G401 (cell line): Measurements from ENCODE around the gene FUT8. TPM values are rescaled to one million over a fixed set of nuclear protein-coding genes. Genes with fewer than 3 reads are reported as not detected.

Experiments used
- DNase-seq: peaks from one replicate; pipeline ENCODE4 v3.0.0-alpha.2; 2015; ENCODE audit warnings: low spot score
- in situ Hi-C: cut with HindIII; loops from 2 replicates; pipeline ENCODE4 v1.10.0; 2016; ENCODE audit warnings: low sequenced_read_pairs, mixed read lengths
- total RNA-seq: library from RNA; depleted of rRNA; stranded (reverse); fragments of >200 nt; shearing (Covaris generic); gene quantifications from 2 replicates; pipeline ENCODE4 v1.2.3, GENCODE V29; 2014

The FUT8 gene
- total RNA-seq, 1 experiment from 2014 or later = 43.1 TPM

DNA sequence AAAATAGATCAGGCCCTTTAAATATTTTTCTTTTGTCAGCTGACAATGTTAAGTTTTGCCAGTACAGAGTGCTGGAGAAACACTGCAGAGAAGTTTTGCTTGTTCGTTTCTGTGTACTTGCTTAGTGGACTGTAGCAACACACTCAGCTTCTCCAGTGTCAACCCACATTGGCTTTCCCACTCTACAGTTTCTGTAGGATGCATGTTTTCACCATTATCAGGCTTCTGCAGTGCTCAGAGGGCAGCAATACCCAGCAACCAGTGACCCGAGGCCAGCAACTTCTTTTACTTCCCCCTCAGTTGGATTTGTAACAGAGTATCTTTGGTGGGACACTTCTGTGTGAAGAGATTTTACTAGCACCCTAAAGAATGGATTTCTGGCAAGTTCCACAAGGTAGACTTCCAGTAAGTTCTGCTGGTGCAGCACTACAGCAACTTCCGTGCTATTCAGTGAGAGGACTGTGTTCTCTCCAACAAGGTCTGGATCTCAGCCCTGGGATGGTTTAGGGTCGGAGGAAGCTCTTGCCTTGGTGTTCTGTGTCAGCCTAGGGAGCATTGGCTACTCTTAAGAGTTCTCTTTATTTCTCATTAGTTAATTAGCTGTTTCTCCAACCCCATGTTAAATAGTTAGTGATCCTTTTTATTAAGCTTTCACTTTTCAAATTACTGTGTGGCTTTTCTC, 70.4 kb downstream of the FUT8 start:
- in situ Hi-C loops = no loop called here
- no peak for DNase-seq

DNA sequence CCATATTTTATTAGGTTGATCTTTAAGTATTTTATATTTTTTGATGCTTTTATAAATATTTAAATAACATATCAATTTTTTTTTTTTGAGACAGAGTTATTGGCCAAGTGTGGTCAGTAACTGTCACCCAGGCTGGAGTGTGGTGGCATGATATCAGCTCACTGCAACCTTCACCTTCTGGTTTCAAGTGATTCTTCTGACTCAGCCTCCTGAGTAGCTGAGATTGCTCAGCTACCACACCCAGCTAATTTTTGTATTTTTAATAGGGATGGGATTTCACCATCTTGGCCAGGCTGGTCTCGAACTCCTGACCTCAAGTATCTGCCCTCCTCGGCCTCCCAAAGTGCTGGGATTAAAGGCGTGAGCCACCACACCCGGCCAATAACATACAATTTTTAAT, 71.1 kb downstream of the FUT8 start:
- in situ Hi-C loops = no loop called here
- DNase-seq = no peak

DNA sequence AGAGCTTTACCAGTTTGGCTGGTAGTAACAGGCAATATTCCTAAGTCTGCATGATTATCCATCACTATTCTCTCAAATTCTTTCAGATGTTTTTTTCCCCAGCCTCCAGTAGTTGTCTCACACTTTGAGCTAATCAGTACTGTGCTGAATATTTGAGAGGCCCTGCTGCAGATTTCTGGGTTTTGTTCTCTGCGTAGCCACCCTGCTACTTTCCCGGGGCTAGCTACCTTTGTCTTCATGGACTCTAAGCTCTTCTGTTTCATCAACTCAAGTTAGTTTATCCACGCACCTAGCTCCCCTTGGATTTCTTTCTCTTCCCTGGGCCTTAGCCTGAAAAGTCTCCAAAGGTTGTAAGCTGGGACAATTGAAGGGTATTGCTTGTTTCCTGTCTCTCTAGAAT, 73.0 kb downstream of the FUT8 start:
- DNase-seq = no peak
- in situ Hi-C loops = no loop called here

DNA sequence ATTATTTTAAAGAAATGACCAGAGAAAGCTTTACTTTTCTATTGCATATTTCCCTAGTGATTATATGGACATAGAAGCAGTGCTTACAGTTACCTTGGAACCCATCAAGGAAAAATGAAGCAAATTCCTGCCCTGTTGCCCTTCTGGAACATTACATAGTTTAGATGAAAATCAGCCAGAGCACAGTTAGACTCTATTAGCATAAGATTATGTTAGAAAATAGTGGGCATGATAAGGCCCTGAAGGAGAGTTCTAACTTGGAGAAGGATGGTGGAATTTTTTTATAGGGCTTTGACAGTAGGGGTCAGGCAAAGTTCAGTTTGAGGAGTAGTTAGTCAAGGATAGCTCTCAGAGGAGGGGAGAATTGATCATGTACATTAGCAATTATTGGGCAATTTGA, 74.3 kb downstream of the FUT8 start:
- DNase-seq = no peak
- in situ Hi-C loops = no loop called here

DNA sequence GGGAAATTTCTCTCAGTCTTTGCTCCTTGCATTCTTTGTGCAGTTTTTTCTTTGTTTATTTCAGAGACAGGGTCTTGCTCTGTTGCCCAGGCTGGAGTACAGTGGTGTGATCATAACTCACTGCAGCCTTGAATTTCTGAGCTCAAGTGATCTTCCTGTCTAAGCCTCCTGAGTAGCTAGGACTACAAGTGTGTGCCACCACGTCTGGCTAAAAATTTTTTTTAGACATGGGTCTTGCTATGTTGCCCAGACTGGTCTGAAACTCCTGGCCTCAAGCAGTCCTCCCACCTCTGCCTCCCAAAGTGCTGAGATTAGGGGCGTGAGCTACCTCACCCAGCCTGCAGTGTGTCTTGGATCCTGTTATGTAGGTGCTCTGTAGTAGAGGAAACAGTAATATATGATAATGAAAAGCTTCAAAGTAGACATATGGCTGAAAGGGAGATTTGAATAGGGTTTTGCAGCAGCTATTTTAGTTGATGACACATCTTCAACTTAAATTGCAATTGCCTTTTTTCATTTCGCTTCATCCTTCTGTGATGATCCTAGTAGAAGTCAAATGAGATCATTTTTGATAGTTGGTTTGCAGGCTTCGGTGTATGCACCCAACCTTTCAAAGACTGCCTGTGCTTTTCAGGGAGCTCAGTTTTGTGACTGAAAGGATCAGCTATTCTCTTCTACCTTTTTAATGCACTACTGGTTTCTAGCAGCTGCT, 75.4 kb downstream of the FUT8 start:
- in situ Hi-C loops = no loop called here
- no peak for DNase-seq

DNA sequence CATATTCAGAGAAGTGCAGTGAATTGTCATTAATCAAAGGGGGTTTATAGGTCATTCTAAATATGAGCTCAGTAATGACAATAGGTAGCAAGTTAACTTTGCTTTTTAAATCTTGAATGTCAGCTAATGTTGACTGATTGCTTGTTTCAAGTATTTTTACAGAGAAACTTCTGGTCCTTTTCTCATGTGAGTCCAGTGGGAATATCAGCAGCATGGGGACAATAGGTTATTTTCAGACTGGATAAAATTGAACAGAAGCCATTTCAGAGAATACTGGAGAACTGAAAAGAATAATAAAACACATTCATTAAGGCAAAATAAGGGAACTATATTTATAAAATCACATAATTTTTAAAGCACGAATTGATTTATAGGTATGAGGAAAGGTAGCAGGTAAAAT, 78.7 kb downstream of the FUT8 start:
- in situ Hi-C loops = no loop called here
- DNase-seq = no peak

DNA sequence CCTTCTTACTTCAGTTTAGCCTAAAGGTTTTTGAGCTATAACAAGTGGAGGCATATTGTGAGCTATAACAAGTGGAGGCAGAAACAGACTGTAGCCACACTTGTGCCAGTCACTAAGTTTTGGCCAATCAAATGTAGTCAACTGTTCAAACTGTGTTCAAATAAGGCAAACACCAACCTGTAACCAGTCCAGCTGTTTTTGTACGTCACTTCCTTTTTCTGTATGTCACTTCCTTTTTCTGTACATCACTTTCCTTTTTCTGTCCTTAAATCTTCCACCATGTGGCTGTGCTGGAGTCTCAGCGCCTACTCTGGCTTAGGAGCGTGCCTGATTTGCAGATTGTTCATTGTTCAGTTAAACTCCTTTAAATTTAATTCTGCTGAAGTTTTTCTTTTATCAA, 79.7 kb downstream of the FUT8 start:
- in situ Hi-C loops = no loop called here
- DNase-seq = no peak

DNA sequence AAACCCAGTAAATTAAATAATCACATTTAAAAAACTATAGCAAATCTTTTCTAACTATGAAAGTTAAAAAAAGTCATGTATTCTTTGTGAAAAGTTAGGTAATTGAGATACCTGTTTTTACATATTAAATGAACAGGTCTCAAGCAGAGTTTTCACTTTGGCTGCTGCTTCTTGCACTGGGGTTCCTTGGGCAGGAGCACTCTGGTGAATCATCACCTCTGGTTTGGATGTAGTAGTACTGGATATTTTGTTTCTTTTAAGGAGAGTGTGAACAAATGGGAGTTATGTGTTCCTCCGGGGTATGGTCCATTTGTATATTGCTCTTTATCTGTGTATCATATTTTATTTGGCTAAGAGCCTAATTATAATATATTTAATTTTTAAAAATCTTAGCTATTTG, 82.7 kb downstream of the FUT8 start:
- in situ Hi-C loops = no loop called here

DNA sequence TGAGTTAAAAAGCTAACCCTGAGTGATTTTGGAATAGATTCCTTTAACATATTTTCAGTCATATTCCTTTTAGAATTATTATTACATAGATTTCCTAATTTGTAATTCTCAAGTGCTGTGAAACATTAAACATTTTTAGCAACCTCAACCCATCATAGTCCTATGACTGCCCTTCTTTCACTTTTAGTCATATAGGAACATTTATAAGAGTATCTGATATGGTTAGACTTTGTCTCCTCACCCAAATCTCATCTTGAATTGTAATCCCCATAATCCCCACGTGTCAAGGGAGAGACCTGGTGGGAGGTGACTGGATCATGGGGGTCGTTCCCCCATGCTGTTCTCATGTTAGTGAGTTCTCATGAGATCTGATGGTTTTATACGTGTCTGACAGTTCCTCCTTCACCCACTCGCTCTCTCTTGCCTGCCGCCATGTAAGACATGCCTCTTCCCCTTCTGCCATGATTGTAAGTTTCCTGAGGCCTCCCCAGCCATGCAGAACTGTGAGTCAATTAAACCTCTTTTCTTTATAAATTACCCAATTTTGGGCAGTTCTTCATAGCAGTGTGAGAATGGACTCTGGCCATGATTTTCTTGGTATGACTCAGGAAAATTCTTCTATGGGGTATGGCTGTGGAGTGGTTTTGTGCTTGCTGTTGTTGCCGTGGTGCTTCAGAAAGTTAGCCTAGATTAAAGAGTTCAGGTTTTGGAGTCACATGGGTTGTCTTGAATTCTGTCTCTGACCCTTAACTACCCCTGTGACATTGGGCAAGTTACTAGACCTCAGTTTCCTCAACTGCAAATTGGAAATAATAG, 83.9 kb downstream of the FUT8 start:
- no peak for DNase-seq
- in situ Hi-C loops = no loop called here

More for the DNA sequence above, 82.7 kb downstream of the FUT8 start:
- no peak for DNase-seq

DNA sequence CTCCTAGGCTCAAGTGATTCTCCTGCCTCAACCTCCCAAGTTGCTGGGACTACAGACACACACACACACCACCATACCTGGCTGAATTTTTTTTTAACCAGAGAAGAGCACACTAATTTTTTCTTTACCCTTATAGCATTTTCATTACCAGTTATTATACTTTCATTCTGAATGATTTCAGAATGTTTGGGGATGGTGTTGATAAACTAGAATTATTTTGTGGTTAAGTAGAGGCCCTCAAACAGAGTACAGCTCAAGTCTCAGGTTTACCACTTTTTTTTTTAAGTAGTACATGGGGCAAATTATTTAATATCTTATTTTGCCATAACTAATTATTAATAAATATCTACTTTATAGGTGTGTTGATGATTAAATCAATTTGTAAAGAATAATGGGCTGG, 86.6 kb downstream of the FUT8 start:
- DNase-seq = no peak
- in situ Hi-C loops = no loop called here

DNA sequence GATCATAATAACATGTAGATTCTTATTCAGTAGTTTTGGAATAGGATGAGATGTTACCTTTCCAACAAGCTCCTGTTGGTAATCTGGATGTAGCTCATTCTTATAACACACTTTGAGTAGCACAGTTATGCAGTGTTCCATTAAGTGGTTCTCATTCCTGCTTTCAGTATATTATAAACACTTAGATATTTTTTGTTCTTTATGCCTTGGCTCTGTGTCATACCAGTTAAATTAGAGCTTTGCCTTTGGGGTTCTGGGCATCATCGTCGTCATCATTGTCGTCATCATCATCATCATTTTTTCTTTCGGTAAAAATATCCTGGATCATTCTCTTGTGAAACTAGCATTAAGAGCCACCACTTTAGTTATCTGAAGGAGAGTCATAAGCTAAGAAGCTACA, 87.5 kb downstream of the FUT8 start:
- in situ Hi-C loops = no loop called here
- DNase-seq = no peak

DNA sequence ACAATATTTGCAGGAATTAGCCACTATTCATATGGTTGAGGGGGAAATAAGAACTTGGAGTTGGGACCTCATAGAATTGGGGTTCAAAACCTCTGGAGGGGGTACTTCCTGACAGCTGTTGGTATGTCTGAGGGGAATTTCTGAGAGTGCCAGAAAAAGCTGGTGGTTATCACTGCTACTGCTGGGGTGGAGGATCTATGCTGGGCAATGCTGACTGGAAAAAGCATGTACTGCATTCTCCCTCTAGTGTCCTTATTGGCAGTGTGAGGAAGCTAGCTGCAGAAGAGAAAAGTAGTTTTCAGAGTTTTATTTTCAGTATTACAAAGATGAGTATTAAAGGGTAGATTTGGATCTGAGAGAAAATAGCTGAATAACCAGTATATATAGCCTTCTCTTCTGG, 88.8 kb downstream of the FUT8 start:
- in situ Hi-C loops = no loop called here
- DNase-seq = no peak

DNA sequence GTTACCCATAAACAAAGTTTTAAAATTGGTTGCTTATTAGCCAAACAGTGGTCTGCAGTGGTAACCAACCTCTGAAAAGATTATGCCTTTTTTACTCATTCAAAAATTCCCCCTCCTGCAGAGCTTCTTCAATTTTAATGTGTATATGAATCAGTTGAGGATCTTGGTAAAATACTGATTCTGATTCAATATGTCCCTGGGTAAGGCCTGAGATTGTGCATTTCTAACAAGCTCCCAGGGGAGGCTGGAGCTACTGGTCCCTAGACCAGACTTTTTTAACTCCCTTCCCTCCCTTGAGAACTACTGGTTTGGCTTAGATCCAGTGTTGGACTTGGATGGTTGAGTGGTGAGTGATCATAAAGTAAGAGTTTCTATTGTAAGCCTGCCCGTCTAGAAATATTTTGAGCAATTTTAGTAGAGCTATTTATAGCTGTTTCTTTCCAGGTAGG, 90.2 kb downstream of the FUT8 start:
- no peak for DNase-seq

DNA sequence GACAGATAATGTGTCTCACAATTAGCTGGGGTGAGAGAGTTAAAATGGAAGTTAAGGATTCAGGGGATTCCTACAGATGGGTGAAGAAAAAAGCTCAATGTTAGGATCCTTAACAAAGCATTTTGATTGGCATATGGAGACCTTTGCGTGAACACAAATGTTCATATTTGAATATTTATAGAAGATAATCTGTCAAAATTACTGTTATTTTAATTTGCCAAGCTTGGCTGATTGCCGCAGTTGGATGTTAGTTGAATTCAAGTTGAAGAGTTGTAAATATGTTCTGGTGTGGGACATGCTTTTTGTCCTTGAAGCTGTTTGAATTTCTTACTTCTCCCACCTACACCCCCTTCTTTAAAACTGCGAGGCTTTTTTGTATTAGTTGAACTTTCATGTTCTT, 91.2 kb downstream of the FUT8 start:
- in situ Hi-C loops = no loop called here
- no peak for DNase-seq

More for the DNA sequence above, 90.2 kb downstream of the FUT8 start:
- in situ Hi-C loops = no loop called here

DNA sequence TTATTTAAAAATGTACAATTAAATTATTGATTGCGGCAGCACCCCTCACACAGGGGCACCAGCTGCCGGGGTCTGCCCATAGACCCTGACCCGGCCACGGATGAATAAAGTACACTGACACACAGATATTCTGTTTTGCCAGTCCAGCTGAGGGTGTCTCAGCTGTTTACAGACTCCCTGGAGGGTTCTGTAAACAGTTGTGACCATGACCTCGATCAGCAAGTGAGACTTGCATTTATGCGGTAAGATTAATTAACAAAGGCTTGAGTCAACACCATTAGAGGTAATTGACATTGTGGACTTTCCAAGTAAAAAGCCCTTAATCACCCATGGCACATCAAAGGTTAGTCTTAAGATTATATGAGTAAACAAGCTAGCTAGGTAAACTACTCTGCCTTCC, 94.3 kb downstream of the FUT8 start:
- no peak for DNase-seq
- in situ Hi-C loops = no loop called here

DNA sequence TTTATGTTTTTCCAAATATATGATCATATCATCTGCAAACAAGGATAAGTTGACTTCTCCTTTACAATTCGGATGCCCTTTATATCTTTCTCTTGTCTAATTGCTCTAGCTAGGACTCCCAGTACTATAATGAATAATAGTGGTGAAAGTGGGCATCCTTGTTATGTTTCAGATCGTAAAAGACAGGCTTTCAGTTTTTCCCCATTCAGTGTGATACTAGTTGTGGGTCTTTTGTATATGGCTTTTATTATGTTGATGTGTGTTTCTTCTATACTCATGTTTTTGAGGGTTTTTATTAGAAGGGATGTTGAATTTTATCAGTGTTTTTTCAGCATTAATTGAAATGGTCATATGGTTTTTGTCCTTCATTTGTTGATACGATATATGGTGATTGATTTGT, 97.3 kb downstream of the FUT8 start:
- in situ Hi-C loops = no loop called here
- no peak for DNase-seq

DNA sequence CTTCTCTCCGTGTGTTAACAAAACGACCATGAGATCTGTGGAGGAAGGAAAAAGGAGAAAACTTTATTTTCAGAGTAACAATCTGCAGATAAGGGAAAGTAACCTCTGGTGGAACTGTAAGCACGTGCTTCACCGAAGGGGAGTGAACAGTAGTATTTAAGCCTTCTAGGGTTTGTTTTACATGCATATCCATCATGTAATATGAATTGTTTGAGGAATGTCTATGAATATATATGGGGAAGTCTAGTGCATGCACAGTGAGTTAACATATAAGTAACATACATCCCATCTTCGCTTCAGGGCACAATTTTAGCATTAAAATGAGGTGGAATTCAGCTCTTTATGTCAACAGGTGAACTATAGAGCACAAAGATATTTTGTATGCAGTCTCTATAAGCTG, 101.1 kb downstream of the FUT8 start:
- in situ Hi-C loops = no loop called here
- DNase-seq = no peak

DNA sequence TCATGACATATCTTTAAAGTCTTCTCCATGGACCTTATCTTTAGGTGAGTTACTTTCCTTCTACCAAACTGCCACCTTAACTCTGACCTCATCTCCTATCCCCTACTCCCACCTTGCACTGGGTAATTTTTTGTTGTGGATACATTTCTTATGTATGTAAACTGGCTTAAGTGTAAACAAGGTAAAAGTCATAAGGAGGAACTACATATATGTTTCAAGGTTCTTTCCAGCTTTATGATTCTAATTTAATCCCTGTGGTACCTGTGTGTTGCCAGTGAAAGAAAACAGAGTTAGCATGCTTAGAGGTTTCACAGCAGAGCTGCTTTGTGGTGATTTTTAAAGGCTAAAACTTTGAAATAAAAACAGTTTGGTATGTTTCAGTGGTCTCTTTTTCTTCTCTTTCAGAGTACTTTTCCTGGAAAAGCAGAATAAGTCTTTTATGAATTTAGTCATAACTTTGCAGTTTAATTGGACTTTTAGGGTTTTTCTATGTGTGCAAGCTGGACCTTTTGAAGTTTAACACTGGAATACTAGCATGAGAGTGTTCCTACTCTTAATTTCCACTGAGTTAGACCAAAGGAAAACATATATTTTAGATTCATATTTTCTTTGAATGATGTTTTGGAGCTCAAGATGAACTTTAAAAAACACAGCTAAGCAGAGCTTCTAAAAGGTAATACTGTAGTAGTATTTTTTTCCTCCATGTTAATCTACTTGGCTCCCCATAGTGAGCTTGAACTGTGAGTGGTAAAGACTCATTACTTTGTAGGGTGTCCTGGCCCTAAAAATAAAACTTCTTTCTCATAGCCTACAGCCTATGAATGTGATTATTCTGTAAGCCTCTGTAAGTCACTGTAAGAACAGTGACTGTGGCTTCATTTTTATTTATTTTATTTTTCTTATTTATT, 105.4 kb downstream of the FUT8 start:
- no peak for DNase-seq
- in situ Hi-C loops = no loop called here

DNA sequence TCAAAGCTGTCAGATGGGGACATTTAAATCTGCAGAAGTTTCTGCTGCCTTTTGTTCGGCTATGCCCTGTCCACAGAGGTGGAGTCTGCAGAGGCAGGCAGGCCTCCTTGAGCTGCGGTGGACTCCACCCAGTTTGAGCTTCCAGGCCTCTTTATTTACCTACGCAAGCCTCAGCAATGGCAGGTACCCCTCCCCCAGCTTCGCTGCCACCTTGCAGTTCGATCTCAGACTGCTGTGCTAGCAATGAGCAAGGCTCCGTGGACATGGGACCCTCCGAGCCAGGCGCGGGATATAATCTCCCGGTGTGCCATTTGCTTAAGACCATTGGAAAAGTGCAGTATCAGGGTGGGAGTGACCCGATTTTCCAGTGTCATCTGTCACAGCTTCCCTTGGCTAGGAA, 115.5 kb downstream of the FUT8 start:
- in situ Hi-C loops = no loop called here
- DNase-seq = no peak
